ENCODE data around the gene TENM4. TPM values are rescaled to one million over a fixed set of nuclear protein-coding genes. Genes with fewer than 3 reads are reported as not detected.

Gene TENM4
- total RNA-seq, 1 donor from 2014 or later = not detected

DNA sequence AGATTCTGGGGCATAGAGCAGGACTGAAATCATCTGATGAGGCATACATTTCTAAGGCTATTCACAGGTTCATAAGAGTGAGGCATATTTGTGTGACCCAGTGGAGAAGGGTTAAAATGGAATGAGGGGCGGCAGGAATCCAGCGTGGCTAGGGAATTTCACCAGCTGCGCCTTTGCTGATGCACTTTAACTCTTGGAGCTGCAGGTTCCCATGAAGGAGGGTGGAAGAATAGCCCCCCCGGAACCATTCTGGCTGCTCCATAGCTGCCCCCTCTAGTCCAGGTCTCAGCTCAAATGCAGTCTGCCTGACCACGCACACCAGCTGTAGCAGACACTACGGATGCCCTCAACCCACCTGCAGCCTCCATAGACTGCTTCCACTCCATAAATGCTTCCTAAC lies 31.5 kb downstream of the TENM4 start:
- Mint-ChIP-seq H3K27me3 (ENCODE audit: low read depth) (no peaks in the 10 kb centered on the region), H3K9me3 (no peaks in the 10 kb centered on the region), H3K4me1 (ENCODE audit: low read depth) (no peaks in the 10 kb centered on the region), H3K4me3 (ENCODE audit: low read depth) (no peak overlapping the region), H3K36me3 (ENCODE audit: low read depth) (no peaks in the 10 kb centered on the region), H3K27ac (no peak overlapping the region)
- intact Hi-C loops (cut with micrococcal nuclease) = no loop called here
- DNase-seq (ENCODE audit: low spot score) = no peak

DNA sequence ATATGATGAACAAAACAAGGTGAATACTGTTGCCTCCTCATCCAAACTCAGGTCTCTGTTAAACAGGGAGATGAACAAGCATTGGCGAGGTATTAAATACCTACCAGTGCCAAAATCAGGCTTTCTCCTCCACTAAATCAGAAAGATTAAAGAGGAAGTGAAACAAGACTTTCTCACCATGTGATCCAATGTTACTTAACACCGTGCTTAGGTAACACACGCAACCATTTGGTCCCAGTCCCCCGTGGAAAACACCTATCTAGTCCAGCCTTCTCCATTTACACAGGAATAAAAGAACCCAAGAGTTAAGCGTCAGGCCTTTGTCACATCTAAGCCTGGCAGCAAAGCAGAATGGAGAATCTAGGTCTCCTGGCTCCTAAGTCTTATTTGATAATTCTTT lies 34.5 kb downstream of the TENM4 start:
- H3K4me1 Mint-ChIP-seq (ENCODE audit: low read depth) = no peaks in the 10 kb centered on the region
- H3K27ac Mint-ChIP-seq = no peak overlapping the region
- DNase-seq (ENCODE audit: low spot score) = no peak
- intact Hi-C loops (cut with micrococcal nuclease) = no loop called here
- no peaks in the 10 kb centered on the region for H3K36me3 Mint-ChIP-seq (ENCODE audit: low read depth)
- no peaks in the 10 kb centered on the region for H3K9me3 Mint-ChIP-seq
- no peaks in the 10 kb centered on the region for H3K27me3 Mint-ChIP-seq (ENCODE audit: low read depth)
- H3K4me3 Mint-ChIP-seq (ENCODE audit: low read depth) = no peak overlapping the region

DNA sequence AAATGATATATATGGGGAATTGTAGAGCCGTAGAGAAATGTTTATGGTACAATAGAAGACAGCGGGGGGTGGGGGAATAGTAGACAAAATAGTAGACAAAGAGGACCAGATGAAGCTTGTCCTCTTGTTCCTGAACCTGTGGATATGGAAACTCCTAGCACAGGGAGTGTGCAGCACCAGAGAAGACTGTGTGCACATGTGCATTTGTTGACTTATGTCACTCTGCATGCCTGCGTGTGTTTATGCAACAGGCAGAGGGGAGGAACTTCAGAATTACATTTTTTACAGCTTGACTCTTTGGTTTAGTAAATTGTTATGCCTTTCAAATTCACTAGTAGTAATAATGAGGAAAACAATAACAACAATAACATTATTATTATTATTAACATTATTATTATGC lies 36.0 kb downstream of the TENM4 start:
- Mint-ChIP-seq H3K4me3 (ENCODE audit: low read depth) (no peak overlapping the region), H3K27ac (no peak overlapping the region), H3K27me3 (ENCODE audit: low read depth) (no peaks in the 10 kb centered on the region), H3K4me1 (ENCODE audit: low read depth) (no peaks in the 10 kb centered on the region), H3K9me3 (no peaks in the 10 kb centered on the region), H3K36me3 (ENCODE audit: low read depth) (no peaks in the 10 kb centered on the region)
- no peak for DNase-seq (ENCODE audit: low spot score)
- intact Hi-C loops (cut with micrococcal nuclease) = no loop called here

- DNase-seq (ENCODE audit: low spot score) = no peak
- Mint-ChIP-seq H3K4me3 (ENCODE audit: low read depth) (no peak overlapping the region), H3K4me1 (ENCODE audit: low read depth) (no peaks in the 10 kb centered on the region), H3K36me3 (ENCODE audit: low read depth) (no peaks in the 10 kb centered on the region), H3K9me3 (no peaks in the 10 kb centered on the region), H3K27ac (no peak overlapping the region), H3K27me3 (ENCODE audit: low read depth) (no peaks in the 10 kb centered on the region)
- intact Hi-C loops (cut with micrococcal nuclease) = no loop called here
These were observed 36.5 kb downstream of the TENM4 start for GRCh38 chr11:79404325-79404724.

GRCh38 chr11:79403839-79404238 lies 37.0 kb downstream of the TENM4 start:
- no peaks in the 10 kb centered on the region for H3K27me3 Mint-ChIP-seq (ENCODE audit: low read depth)
- no peaks in the 10 kb centered on the region for H3K4me1 Mint-ChIP-seq (ENCODE audit: low read depth)
- H3K9me3 Mint-ChIP-seq = no peaks in the 10 kb centered on the region
- no peaks in the 10 kb centered on the region for H3K36me3 Mint-ChIP-seq (ENCODE audit: low read depth)
- DNase-seq (ENCODE audit: low spot score) = no peak
- intact Hi-C loops (cut with micrococcal nuclease) = no loop called here
- no peak overlapping the region for H3K4me3 Mint-ChIP-seq (ENCODE audit: low read depth)
- H3K27ac Mint-ChIP-seq = no peak overlapping the region

- intact Hi-C loops (cut with micrococcal nuclease) = no loop called here
- H3K9me3 Mint-ChIP-seq = no peaks in the 10 kb centered on the region
- no peak overlapping the region for H3K27ac Mint-ChIP-seq
These were observed 37.9 kb downstream of the TENM4 start for GRCh38 chr11:79402912-79403311.

GRCh38 chr11:79400717-79401330 lies 40.0 kb downstream of the TENM4 start:
- Mint-ChIP-seq H3K4me1 (ENCODE audit: low read depth) (no peaks in the 10 kb centered on the region), H3K4me3 (ENCODE audit: low read depth) (no peak overlapping the region), H3K36me3 (ENCODE audit: low read depth) (no peaks in the 10 kb centered on the region), H3K27ac (no peak overlapping the region), H3K9me3 (no peaks in the 10 kb centered on the region), H3K27me3 (ENCODE audit: low read depth) (no peaks in the 10 kb centered on the region)
- intact Hi-C loops (cut with micrococcal nuclease) = no loop called here
- DNase-seq (ENCODE audit: low spot score) = no peak

More at GRCh38 chr11:79402912-79403311, 37.9 kb downstream of the TENM4 start:
- Mint-ChIP-seq H3K4me1 (ENCODE audit: low read depth) (no peaks in the 10 kb centered on the region), H3K4me3 (ENCODE audit: low read depth) (no peak overlapping the region), H3K27me3 (ENCODE audit: low read depth) (no peaks in the 10 kb centered on the region), H3K36me3 (ENCODE audit: low read depth) (no peaks in the 10 kb centered on the region)
- DNase-seq (ENCODE audit: low spot score) = no peak

DNA sequence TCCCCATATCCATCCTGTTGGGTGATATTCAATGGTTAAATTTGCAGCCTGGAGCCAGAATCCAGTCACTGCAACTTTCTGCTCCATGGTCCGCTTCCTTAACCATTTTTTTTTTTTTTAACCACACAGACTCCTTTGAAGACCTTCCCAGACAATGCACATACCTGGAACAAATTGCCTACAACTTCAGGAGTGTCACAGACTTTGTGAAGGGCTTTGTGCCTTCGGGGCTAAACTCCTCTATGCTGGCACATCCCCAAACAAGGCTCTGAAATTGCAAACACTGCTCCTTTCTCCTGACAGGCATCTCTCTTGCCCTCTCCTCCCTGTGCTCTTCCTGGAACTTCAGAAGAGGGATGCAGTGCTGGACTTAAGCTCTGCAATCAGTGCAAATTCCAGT lies 40.6 kb downstream of the TENM4 start:
- no peak for DNase-seq (ENCODE audit: low spot score)
- Mint-ChIP-seq H3K36me3 (ENCODE audit: low read depth) (no peaks in the 10 kb centered on the region), H3K4me1 (ENCODE audit: low read depth) (no peaks in the 10 kb centered on the region), H3K4me3 (ENCODE audit: low read depth) (no peak overlapping the region), H3K27ac (no peak overlapping the region), H3K27me3 (ENCODE audit: low read depth) (no peaks in the 10 kb centered on the region), H3K9me3 (no peaks in the 10 kb centered on the region)
- intact Hi-C loops (cut with micrococcal nuclease) = no loop called here

DNA sequence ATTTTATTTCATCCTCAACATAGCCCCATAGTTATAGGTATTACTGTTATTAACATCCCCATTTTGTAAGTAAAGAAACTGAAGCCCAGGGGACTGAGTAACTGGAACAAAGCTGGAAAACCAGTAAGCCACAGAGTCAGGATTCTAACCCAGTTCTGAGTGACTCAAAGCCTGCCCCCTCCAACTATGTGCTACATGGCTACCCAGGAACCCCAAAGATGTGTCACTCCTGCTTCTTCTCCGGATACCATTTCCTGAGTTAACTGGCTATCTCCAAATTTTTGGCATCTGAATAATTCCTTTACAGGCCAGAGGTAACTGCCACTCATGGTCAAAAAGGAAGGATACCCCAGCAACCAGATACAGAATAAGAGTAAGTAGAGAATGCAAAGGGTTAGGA lies 43.6 kb downstream of the TENM4 start:
- intact Hi-C loops (cut with micrococcal nuclease) = no loop called here
- H3K4me1 Mint-ChIP-seq (ENCODE audit: low read depth) = no peaks in the 10 kb centered on the region
- no peaks in the 10 kb centered on the region for H3K27me3 Mint-ChIP-seq (ENCODE audit: low read depth)
- no peaks in the 10 kb centered on the region for H3K9me3 Mint-ChIP-seq
- H3K4me3 Mint-ChIP-seq (ENCODE audit: low read depth) = no peak overlapping the region
- no peak overlapping the region for H3K27ac Mint-ChIP-seq
- no peak for DNase-seq (ENCODE audit: low spot score)
- H3K36me3 Mint-ChIP-seq (ENCODE audit: low read depth) = no peaks in the 10 kb centered on the region

GRCh38 chr11:79396674-79397073 lies 44.2 kb downstream of the TENM4 start:
- H3K27me3 Mint-ChIP-seq (ENCODE audit: low read depth) = no peaks in the 10 kb centered on the region
- no peak overlapping the region for H3K27ac Mint-ChIP-seq
- no peaks in the 10 kb centered on the region for H3K9me3 Mint-ChIP-seq
- no peak for DNase-seq (ENCODE audit: low spot score)
- no peaks in the 10 kb centered on the region for H3K36me3 Mint-ChIP-seq (ENCODE audit: low read depth)
- no peaks in the 10 kb centered on the region for H3K4me1 Mint-ChIP-seq (ENCODE audit: low read depth)
- intact Hi-C loops (cut with micrococcal nuclease) = no loop called here
- H3K4me3 Mint-ChIP-seq (ENCODE audit: low read depth) = no peak overlapping the region

GRCh38 chr11:79396001-79396400 lies 44.8 kb downstream of the TENM4 start:
- no peaks in the 10 kb centered on the region for H3K36me3 Mint-ChIP-seq (ENCODE audit: low read depth)
- H3K4me1 Mint-ChIP-seq (ENCODE audit: low read depth) = no peaks in the 10 kb centered on the region
- no peaks in the 10 kb centered on the region for H3K9me3 Mint-ChIP-seq
- no peak overlapping the region for H3K27ac Mint-ChIP-seq
- intact Hi-C loops (cut with micrococcal nuclease) = no loop called here
- DNase-seq (ENCODE audit: low spot score) = no peak
- H3K4me3 Mint-ChIP-seq (ENCODE audit: low read depth) = no peak overlapping the region
- no peaks in the 10 kb centered on the region for H3K27me3 Mint-ChIP-seq (ENCODE audit: low read depth)

GRCh38 chr11:79393362-79394043 lies 47.3 kb downstream of the TENM4 start:
- Mint-ChIP-seq H3K27ac (no peak overlapping the region), H3K4me3 (ENCODE audit: low read depth) (no peak overlapping the region), H3K4me1 (ENCODE audit: low read depth) (no peaks in the 10 kb centered on the region), H3K36me3 (ENCODE audit: low read depth) (no peaks in the 10 kb centered on the region), H3K9me3 (no peaks in the 10 kb centered on the region), H3K27me3 (ENCODE audit: low read depth) (no peaks in the 10 kb centered on the region)
- DNase-seq (ENCODE audit: low spot score) = no peak
- intact Hi-C loops (cut with micrococcal nuclease) = no loop called here

DNA sequence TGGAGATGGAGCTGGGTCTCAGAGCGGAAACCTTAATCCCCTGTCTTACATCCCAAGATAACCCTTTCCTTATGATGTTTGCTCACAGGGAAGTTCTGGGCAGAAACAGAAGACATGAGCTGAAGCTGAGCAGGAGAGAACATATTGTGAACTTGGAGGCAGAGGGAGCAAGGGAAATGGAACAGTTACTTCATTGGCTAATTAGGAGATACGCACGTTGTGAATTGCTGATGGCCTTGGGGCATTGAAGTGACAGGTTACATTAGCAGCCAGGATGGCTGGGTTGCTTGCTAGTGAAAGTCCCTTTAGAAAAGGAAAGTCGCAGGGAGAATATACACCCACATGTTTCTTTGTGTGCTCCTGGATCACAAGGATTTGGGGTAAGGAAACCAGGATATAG lies 48.7 kb downstream of the TENM4 start:
- Mint-ChIP-seq H3K27ac (no peak overlapping the region), H3K4me3 (ENCODE audit: low read depth) (no peak overlapping the region), H3K27me3 (ENCODE audit: low read depth) (no peaks in the 10 kb centered on the region), H3K4me1 (ENCODE audit: low read depth) (no peaks in the 10 kb centered on the region), H3K9me3 (no peaks in the 10 kb centered on the region), H3K36me3 (ENCODE audit: low read depth) (no peaks in the 10 kb centered on the region)
- intact Hi-C loops (cut with micrococcal nuclease) = no loop called here
- no peak for DNase-seq (ENCODE audit: low spot score)

Measured in activated T-helper 2 cell treated with anti-CD3 and anti-CD28 coated beads, Interferon-gamma antibody, Interleukin-2, Interleukin-4, amounts not matched to agents 10 μg/mL and 5 μg/mL and 100 μg/mL, durations not matched to agents 14 hours and 24 hours and 36 hours (primary cell).